Measurements from ENCODE around the gene LAIR1. TPM values are rescaled to one million over a fixed set of nuclear protein-coding genes. Genes with fewer than 3 reads are reported as not detected.

The LAIR1 gene
- polyA plus RNA-seq, 1 donor: 13.0 TPM

DNA sequence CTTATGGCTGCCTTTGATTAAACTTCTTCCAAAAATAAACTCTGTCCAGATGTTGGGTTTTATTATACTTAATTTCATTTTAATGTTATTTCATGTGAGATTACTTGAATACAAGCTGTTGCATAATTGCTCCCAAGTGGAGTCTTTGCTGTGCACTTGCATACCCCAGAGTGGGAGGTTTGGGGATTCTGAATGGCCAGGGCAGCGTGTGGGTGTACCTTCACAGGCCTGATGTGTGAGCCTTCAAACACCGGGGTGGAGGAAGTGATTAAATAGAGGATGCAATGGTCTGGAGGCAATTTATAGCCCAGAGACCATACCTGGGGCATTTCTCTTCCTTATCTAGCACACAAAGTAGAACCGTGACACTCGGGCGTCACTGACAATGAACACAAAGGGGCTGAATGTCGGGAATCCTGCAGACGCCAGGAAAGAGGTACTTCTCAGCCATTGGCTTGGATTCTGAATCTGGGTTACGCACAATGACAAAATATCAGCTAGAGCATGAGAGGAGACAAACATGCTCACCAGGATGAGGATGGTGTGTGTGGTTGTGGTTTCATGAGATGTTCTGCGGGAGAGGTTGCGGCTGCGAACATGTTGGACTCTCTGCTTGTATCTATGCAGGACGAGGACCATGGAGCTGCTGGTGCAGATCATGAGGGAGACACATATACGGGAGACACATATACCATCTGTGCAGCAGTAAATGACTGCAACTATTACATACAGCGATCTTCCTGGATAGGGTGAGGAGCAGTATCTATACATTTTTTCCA is 44.6 kb downstream of the LAIR1 start:
- no peaks in the 10 kb centered on the region for H3K9me3 ChIP-seq (ENCODE audit: control insufficient read depth, low read depth, low read length)
- no peak overlapping the region for H3K4me3 ChIP-seq (ENCODE audit: low read length)
- no peaks in the 10 kb centered on the region for H3K36me3 ChIP-seq (ENCODE audit: control insufficient read depth, insufficient read depth, low read length)
- H3K27ac ChIP-seq (ENCODE audit: low read length): no peak overlapping the region
- no peaks in the 10 kb centered on the region for H3K4me1 ChIP-seq (ENCODE audit: control insufficient read depth, insufficient read depth, low read length)
- no peak for DNase-seq
- WGBS (ENCODE audit: insufficient coverage, low lambda C conversion rate): 80% methylated on average over 3 of the region's 14 CpGs
- H3K27me3 ChIP-seq (ENCODE audit: control insufficient read depth, insufficient read depth, low read length): no peaks in the 10 kb centered on the region

DNA sequence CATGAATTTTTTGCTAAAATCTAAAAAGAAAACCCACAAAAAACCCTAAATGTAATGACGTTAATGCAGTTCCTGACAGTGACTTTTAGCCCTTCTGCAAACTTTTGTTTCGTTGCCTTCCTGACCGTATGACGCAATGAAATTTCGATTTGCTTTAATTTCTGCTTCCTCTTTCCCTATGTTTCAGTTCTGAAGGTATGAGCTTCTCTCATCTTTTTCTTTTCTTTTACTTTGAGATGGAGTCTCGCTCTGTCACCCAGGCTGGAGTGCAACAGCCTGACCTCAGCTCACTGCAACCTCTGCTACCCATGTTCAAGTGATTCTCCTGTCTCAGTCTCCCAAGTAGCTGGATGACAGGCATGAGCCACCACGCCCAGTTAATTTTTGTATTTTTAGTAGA is 45.7 kb downstream of the LAIR1 start:
- WGBS (ENCODE audit: insufficient coverage, low lambda C conversion rate): 94% methylated on average over 5 of the region's 7 CpGs
- H3K27ac ChIP-seq (ENCODE audit: low read length): no peak overlapping the region

DNA sequence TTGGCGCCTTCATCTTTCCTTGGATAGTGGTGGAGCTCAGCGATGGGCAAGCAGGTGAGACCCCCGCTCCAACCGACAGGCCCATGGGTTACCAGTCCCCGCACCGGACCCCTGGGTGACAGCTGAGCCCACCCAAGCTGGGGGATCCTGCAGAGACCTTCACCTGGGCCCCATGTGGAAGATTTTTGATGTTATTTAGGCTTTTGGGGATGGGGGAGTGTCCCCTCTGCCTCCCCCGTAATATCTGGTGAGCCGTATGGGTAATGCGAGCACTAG is 46.8 kb downstream of the LAIR1 start:
- H3K36me3 ChIP-seq (ENCODE audit: control insufficient read depth, insufficient read depth, low read length): no peaks in the 10 kb centered on the region
- H3K4me3 ChIP-seq (ENCODE audit: low read length): no peak overlapping the region
- no peaks in the 10 kb centered on the region for H3K4me1 ChIP-seq (ENCODE audit: control insufficient read depth, insufficient read depth, low read length)
- WGBS (ENCODE audit: insufficient coverage, low lambda C conversion rate): no CpG with 5 or more reads among the region's 9 CpGs
- no peak for DNase-seq
- H3K27me3 ChIP-seq (ENCODE audit: control insufficient read depth, insufficient read depth, low read length): no peaks in the 10 kb centered on the region
- no peak overlapping the region for H3K27ac ChIP-seq (ENCODE audit: low read length)
- no peaks in the 10 kb centered on the region for H3K9me3 ChIP-seq (ENCODE audit: control insufficient read depth, low read depth, low read length)

More for the DNA sequence above, 45.7 kb downstream of the LAIR1 start:
- Histone ChIP-seq H3K4me3 (ENCODE audit: low read length) (no peak overlapping the region), H3K4me1 (ENCODE audit: control insufficient read depth, insufficient read depth, low read length) (no peaks in the 10 kb centered on the region), H3K9me3 (ENCODE audit: control insufficient read depth, low read depth, low read length) (no peaks in the 10 kb centered on the region), H3K36me3 (ENCODE audit: control insufficient read depth, insufficient read depth, low read length) (no peaks in the 10 kb centered on the region), H3K27me3 (ENCODE audit: control insufficient read depth, insufficient read depth, low read length) (no peaks in the 10 kb centered on the region)
- no peak for DNase-seq

DNA sequence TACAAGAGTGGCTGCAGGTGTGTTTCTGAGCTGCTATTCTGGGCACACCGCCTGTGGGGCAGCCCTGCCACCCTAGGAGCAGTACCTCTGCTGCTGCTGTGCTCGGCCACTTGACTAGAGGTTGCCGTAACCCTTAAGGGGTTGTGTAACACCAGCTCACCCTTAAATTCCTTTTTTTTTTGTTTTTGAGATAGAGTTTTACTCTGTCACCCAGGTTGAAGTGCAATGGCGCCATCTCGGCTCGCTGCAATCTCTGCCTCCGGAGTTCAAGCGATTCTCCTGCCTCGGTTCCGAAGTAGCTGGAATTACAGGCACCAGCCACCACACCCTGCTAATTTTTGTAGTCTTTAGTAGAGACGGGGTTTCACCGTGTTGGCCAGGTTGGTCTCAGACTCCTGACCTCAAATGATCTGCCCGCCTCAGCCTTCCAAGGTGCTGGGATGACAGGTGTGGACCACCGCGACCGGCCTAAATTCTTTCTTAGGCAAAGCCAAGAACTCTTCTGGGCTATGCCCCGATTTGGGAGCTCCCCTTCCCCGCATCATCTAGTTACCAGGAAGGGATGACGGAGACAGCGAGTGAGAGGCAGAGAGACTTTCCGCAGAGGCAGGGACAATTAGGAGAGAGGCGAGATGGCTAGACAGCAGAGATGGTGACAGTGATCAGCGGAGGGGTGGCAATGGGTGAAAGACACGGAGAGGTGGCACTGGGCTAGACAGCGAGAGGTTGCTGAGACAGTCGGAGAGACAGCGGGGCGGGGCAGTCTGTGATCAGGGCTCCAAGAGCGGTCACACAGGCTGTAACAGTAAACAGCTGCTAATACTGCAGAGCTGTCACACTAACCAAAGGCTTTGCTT is 47.4 kb downstream of the LAIR1 start:
- Histone ChIP-seq H3K36me3 (ENCODE audit: control insufficient read depth, insufficient read depth, low read length) (no peaks in the 10 kb centered on the region), H3K27me3 (ENCODE audit: control insufficient read depth, insufficient read depth, low read length) (no peaks in the 10 kb centered on the region), H3K27ac (ENCODE audit: low read length) (no peak overlapping the region), H3K4me1 (ENCODE audit: control insufficient read depth, insufficient read depth, low read length) (no peaks in the 10 kb centered on the region), H3K4me3 (ENCODE audit: low read length) (no peak overlapping the region), H3K9me3 (ENCODE audit: control insufficient read depth, low read depth, low read length) (no peaks in the 10 kb centered on the region)
- no peak for DNase-seq
- WGBS (ENCODE audit: insufficient coverage, low lambda C conversion rate): 95% methylated on average over 4 of the region's 29 CpGs

DNA sequence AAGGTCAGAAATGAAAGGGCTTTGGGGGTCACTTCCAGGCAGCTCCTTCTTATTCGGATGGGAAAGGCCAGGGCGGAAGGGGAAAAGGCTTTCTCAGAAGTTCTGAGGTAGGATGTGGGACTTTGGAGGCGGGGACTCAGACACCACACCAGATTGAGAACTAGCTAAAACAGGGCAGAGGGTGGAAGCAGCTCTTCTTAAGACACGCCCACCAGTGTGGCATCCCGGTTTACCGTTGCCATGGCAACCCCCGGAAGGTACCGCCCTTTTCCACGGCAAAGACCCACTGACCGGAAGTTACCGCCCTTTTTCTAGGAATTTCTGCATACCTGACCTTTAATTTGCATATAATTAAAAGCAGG is 48.0 kb downstream of the LAIR1 start:
- no peak for DNase-seq
- no CpG with 5 or more reads among the region's 11 CpGs for WGBS (ENCODE audit: insufficient coverage, low lambda C conversion rate)
- H3K4me1 ChIP-seq (ENCODE audit: control insufficient read depth, insufficient read depth, low read length): no peaks in the 10 kb centered on the region

DNA sequence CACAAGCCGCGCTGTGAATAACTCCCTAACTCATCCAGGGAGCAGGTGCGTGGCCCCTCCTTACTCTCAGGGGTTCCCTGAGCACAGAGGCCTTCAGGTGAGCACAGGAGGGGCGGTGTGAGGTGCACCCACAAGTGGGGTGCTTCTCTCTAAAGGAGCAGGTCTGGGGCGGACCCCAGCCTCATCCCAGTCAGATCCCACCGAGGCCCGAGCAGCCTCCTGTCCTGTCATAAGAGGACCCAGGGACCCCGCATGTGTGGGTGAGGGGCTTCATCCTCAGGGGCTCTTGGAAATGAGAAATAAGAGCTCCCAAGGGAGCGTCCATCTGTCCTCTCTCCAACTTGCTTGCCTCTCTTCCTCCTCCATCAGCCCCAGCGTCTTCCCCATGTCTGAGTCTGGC is 48.8 kb downstream of the LAIR1 start:
- H3K27ac ChIP-seq (ENCODE audit: low read length): no peak overlapping the region
- DNase-seq: no peak
- no peaks in the 10 kb centered on the region for H3K4me1 ChIP-seq (ENCODE audit: control insufficient read depth, insufficient read depth, low read length)
- no peak overlapping the region for H3K4me3 ChIP-seq (ENCODE audit: low read length)
- no peaks in the 10 kb centered on the region for H3K27me3 ChIP-seq (ENCODE audit: control insufficient read depth, insufficient read depth, low read length)
- H3K36me3 ChIP-seq (ENCODE audit: control insufficient read depth, insufficient read depth, low read length): no peaks in the 10 kb centered on the region
- H3K9me3 ChIP-seq (ENCODE audit: control insufficient read depth, low read depth, low read length): no peaks in the 10 kb centered on the region
- no CpG with 5 or more reads among the region's 10 CpGs for WGBS (ENCODE audit: insufficient coverage, low lambda C conversion rate)

More for the DNA sequence above, 48.0 kb downstream of the LAIR1 start:
- Histone ChIP-seq H3K36me3 (ENCODE audit: control insufficient read depth, insufficient read depth, low read length) (no peaks in the 10 kb centered on the region), H3K27ac (ENCODE audit: low read length) (no peak overlapping the region), H3K27me3 (ENCODE audit: control insufficient read depth, insufficient read depth, low read length) (no peaks in the 10 kb centered on the region), H3K4me3 (ENCODE audit: low read length) (no peak overlapping the region), H3K9me3 (ENCODE audit: control insufficient read depth, low read depth, low read length) (no peaks in the 10 kb centered on the region)

DNA sequence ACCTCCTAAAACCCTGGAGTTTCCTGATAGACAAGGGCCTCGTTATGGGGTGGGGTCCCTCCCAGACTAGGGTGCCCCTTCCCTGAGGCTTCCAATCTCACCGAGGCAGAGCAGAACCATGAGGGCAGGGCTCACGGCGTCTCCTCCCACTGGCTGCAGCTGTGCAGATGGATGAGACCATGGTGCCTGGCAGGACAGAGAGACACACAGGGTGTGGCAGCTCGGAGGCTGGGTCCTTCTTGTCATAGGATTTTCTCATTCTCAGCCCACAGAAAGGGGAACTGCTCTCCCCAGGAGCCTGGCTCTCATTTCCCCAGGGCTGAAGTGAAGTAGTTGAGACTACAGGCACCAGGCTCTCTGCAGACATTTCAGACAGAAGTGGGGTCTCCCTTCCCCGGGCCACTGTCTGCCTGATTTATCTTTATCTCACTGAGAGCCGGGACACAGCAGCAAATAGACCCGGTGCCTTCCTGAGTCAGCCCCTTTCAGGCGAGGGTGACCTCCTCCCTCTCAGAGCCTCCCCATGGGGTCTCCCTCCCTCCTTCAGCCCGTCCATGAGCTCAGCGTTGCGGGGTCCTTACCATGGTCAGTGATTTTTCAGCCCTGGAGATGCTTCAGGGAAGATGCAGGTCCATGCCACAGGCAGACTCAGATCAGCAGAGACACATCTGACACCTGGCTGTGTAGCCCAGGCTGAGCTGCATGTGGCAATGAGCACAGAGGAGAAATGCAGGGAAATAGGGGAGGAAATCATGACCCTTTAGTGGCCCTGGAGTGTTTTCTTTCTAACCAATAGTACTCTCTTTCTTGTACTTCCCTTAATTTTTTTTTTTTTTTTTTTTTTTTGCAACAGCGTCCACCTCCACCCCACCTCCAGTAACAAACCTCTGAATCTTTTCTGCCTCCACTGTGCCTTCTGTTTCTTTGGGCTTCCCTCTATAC is 52.0 kb downstream of the LAIR1 start, which contains the start of gene LILRA5:
LILRA5 (minus strand) TSS at position 731 of the 942 bp plus-strand sequence; CDS start at position 584, 147 bp downstream.
- Histone ChIP-seq H3K36me3 (ENCODE audit: control insufficient read depth, insufficient read depth, low read length) (no peaks in the 10 kb centered on the region), H3K9me3 (ENCODE audit: control insufficient read depth, low read depth, low read length) (no peaks in the 10 kb centered on the region), H3K27me3 (ENCODE audit: control insufficient read depth, insufficient read depth, low read length) (no peaks in the 10 kb centered on the region), H3K27ac (ENCODE audit: low read length) (no peak within 1 kb of the TSS), H3K4me3 (ENCODE audit: low read length) (no peak within 1 kb of the TSS), H3K4me1 (ENCODE audit: control insufficient read depth, insufficient read depth, low read length) (no peaks in the 10 kb centered on the region)
- DNase-seq: no peak
- WGBS (ENCODE audit: insufficient coverage, low lambda C conversion rate): no CpG with 5 or more reads among the region's 13 CpGs

DNA sequence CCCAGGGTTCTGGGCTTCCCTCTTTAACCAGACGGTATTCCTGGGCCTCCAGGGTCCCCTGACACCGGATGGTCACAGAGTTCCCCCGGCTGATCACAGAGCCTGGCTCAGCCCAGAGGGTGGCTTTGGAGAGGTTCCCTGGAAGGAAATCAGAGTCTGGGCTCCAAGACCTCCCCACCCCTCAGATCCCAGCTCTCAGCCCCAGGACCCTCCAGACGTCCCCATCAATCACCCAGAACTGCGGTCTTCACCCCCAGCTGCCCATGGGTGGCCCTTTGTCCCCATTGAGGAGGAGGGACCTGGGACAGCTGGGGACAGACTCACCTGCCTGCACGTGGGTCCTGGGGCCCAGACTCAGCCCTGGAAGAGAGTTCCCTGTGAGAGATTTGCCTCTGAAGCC is 52.7 kb downstream of the LAIR1 start:
- no peaks in the 10 kb centered on the region for H3K36me3 ChIP-seq (ENCODE audit: control insufficient read depth, insufficient read depth, low read length)
- no CpG with 5 or more reads among the region's 6 CpGs for WGBS (ENCODE audit: insufficient coverage, low lambda C conversion rate)
- H3K9me3 ChIP-seq (ENCODE audit: control insufficient read depth, low read depth, low read length): no peaks in the 10 kb centered on the region
- H3K4me1 ChIP-seq (ENCODE audit: control insufficient read depth, insufficient read depth, low read length): no peaks in the 10 kb centered on the region
- no peak overlapping the region for H3K27ac ChIP-seq (ENCODE audit: low read length)
- no peak for DNase-seq
- H3K4me3 ChIP-seq (ENCODE audit: low read length): no peak overlapping the region
- H3K27me3 ChIP-seq (ENCODE audit: control insufficient read depth, insufficient read depth, low read length): no peaks in the 10 kb centered on the region

DNA sequence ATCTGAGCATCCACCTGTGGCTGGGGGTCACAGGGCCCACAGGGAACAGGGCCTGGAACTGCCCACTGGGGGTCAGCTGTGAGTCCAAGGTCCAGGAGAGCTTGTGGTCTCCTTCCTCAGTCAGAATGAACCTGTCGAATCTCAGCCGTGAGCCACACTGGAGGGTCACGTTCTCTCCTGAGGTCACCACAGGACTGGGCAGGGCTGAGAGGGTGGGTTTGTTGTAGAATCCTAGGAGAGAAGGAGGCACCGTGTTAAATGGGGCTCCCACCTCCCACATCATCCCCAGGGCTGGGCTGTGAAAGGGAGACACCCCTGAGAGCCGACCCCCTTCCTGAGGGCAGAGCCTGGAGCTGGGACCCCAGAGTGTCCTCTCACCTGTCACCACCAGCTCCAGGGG is 53.2 kb downstream of the LAIR1 start:
- H3K27ac ChIP-seq (ENCODE audit: low read length): no peak overlapping the region
- no peak overlapping the region for H3K4me3 ChIP-seq (ENCODE audit: low read length)
- no peaks in the 10 kb centered on the region for H3K36me3 ChIP-seq (ENCODE audit: control insufficient read depth, insufficient read depth, low read length)
- H3K9me3 ChIP-seq (ENCODE audit: control insufficient read depth, low read depth, low read length): no peaks in the 10 kb centered on the region
- DNase-seq: no peak
- no CpG with 5 or more reads among the region's 5 CpGs for WGBS (ENCODE audit: insufficient coverage, low lambda C conversion rate)
- H3K27me3 ChIP-seq (ENCODE audit: control insufficient read depth, insufficient read depth, low read length): no peaks in the 10 kb centered on the region
- no peaks in the 10 kb centered on the region for H3K4me1 ChIP-seq (ENCODE audit: control insufficient read depth, insufficient read depth, low read length)

DNA sequence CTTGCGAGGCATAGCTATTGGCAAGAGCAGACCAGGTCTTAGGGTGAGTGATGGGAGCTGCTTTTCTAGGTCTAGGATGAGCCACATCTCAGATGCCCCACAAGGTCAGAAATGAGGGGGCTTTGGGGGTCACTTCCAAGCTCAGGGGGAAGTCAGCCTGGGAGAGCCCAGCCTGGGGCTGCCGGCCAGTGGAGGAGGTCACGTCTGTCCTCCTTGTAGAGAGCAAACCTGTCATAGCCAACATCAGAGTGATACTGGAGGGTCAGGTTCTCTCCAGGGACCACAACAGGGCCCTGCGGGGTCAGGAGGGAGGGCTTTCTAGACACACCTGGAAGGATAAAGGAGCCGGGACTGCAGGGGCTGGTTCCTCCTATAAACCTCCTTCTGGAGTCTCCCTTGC is 54.2 kb downstream of the LAIR1 start:
- no peaks in the 10 kb centered on the region for H3K27me3 ChIP-seq (ENCODE audit: control insufficient read depth, insufficient read depth, low read length)
- no CpG with 5 or more reads among the region's 5 CpGs for WGBS (ENCODE audit: insufficient coverage, low lambda C conversion rate)
- no peak overlapping the region for H3K27ac ChIP-seq (ENCODE audit: low read length)
- H3K4me1 ChIP-seq (ENCODE audit: control insufficient read depth, insufficient read depth, low read length): no peaks in the 10 kb centered on the region
- DNase-seq: no peak
- H3K36me3 ChIP-seq (ENCODE audit: control insufficient read depth, insufficient read depth, low read length): no peaks in the 10 kb centered on the region
- no peaks in the 10 kb centered on the region for H3K9me3 ChIP-seq (ENCODE audit: control insufficient read depth, low read depth, low read length)
- no peak overlapping the region for H3K4me3 ChIP-seq (ENCODE audit: low read length)
